GM19467 (cell line): ENCODE measurements around the gene MAP4.
"Not testable (repeated sequence)": the region's sequence is repeated elsewhere in the genome, so short reads cannot be mapped to it uniquely, and the experiment has no call there.

Source experiments
- ATAC-seq: cut with Tn5 transposase; IDR thresholded peaks from one replicate; pipeline ENCODE4 v1.9.1; 2021; ENCODE audit warnings: mild to moderate bottlenecking, moderate library complexity; ENCODE audit not compliant: unreplicated experiment

The MAP4 gene

DNA sequence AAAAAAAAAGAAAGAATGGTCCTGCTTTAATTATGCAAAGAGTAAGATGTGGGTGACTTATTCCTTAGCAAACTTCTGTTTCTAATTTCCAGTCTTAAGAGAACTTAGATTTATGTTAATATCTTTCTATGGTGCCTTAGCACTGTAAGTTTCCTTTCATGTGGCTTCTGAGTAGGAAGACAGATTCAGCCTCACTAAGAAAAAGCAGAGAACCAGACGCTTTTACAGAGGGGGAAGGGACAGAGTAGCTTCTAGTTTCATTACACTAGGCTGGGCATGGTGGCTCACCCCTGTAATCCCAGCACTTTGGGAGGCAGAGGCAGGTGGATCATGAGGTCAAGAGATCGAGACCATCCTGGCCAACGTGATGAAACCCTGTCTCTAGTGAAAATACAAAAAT is 118.3 kb downstream of the MAP4 start:
- no peak for ATAC-seq

DNA sequence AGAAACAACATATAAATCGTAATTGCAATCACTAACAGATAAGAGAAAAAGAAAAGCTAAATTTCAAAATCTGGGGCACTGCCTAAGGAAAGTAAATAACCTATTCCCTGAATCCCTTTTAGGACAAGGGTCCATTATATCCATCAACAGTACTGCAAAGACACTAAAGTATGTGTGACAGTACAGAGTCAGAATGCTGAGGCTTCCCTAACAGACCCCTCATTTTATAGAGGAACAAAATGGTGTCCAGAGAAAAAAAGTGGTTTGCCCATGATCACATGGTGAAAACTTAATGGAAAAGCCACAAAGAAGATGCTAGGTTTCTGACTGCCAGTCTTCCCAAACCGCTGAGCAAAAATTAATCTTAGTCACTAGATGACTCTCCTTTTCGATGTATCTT is 119.5 kb downstream of the MAP4 start:
- ATAC-seq: no peak

DNA sequence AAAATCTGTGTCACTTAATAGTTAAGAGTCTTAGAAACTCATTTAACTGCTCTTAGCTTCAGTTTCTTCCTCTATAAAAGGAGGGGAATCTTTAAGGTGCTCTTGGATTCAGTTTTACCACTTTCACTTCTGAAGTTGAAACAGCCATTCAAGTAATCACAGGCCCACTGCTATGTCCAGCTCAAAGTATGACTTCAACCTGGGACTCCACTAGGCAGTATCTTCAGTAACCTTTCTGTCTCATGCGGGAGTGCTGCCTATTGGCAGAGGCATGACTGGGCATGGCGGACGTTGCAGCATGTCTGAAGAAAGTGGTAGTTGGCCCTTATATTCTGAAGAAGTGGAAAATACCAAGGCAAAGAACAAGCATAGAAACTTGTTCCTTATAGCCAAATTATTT is 121.0 kb downstream of the MAP4 start:
- no peak for ATAC-seq

DNA sequence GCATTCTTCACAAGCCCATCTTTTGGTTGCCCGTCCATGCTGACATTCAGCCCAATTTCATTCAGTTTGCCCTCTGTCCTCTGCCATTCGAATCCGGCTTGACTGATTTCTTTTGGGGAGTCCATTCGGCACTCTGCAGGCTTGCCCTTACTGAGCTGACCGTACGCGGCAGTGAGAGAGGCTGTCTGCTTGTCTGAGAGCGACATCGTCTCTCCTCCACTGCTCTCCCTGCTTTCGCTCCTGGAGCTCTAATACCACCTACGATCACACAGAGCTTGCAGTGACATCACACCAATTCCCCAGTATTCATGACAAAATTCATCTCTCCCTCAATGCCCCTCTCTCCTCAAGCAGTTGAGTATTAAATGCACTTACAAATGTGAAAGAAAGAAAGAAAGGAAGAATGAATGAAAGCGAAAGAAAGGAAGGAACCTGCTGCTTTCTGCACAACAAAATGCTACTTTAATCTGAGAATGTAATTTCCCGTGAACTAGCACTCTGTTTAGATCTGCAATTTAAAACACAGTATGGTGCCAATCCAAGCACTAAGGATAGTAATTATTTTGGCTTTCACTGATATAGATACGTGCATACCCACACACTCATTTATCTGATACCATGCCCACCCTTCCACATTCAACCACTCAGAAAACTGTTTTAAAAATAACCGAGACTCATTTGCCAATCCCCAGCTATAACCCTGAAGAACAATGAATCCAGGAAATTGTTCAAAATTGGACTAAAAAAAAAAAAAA is 123.8 kb downstream of the MAP4 start:
- ATAC-seq: no peak

DNA sequence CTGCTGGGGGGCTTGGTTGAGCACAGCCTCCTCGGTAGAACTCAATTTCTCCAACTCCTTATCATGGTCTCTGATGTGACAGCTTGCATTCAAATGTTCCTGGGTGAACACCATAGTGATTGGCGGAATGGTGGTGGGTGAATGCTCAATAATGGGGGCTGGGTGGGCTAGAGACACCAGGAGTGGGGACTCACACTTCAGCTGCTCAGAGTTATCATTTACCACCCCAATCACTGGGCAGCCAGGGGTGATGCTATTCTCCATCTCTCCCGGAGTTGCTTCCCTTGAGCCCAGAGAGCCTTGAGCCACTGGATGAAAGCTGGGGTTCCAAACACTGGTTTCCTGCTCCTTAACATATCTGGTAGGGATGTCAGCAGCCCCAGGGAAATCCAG is 124.6 kb downstream of the MAP4 start:
- ATAC-seq: no peak

DNA sequence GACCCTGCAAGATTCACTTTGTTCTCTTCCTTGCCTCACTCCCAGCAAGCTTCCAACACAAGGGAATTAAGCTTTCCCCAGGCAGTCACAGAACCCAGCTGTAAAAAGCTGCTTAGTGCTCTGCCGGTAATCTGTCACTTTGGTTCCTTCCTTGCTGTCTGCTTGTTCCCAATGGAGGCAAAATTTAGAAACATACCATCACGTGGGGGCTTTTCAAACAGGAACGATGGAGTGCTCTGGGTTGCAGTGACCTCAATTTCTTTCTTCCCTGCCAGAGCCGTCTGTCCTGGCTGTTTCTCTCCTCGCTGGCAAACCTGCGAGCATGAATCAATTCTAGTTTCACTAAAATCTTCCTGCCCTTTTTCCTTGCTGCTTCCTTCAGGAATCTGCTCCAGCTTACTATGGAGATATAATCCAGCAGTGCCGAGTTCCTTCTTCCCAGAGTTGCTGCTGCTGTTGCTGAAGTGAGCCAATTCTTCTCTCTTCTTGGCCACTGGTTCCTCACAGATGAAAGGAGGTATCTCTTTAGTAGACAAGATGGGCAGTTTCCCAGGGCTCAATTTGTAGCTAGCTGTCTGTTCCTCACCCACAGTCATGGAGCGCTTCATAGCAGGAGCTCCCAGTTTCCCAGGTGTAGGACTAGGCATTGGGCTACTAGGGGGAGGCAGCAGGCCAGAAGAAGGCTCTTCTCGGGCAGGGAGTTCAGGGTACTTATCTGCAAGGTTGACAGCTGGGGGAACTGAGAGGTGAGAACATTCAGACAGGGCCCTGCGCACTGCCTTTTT is 125.2 kb downstream of the MAP4 start:
- no peak for ATAC-seq

DNA sequence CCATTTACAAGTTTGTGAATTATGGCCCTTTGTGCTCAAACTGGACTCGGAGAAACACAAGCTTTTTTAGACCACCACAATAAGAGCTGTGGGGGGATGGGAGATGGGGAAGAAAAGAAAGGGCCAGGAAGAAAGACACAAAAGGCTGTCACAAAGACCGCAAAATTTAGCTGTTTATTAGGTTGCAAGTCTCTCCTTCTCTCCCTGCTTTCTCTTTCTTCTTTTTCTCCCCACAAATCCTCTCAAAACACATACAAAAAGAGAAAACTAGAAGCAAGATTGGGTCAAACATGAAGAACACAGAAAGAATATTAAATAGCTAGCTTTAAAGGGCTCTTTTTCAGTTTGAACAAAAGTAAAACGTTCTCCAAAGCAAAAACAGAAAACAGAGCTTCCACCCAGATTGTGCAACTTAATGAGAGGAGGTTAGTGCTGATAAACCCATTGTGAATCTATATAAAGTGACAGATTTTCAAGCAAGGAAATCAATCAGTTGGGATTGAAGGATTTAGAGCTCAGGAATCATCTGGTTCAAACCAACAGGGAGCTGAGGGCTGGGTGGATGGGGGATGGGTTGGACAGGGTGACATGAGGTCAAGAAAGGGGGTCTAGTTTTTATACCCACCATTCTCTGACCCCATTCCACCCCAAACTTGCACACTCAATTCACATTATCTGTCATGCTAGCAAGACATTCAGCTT is 125.9 kb downstream of the MAP4 start:
- ATAC-seq: no peak

DNA sequence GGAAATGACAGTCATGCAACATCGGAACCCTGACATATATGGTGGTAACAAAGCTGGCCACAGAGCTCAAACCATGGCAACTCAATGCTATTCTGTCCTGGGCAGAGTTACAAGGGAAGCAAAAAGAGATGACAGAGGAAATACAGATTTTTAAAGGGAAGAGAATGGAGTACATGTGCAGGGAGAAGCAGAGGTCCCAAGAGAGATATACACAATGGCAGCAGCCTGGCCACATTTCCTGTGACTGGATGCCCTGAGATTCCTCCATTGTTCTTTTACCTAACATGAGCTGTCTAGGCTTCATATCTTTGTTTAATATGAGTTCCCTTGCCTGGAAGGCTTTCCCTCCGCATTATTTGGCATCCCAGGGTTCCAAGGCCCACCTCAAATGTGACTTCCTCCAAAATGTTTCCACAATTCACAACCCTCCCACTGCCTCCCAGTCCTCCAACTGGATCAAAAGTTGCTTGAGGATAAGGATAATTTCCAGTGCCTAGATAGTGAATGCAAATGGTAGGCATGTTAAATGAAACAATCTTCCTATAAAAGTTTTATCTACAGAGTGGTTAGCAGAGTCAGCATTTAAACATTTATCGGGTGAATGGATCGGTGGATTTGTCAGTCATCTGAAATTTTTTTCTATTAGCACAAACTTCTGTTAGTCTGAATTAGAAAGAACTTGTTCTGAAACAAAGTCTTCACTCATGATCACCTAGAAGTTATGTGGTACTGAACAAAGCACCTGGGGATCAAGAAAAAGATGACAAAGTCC is 127.0 kb downstream of the MAP4 start:
- ATAC-seq: no peak

DNA sequence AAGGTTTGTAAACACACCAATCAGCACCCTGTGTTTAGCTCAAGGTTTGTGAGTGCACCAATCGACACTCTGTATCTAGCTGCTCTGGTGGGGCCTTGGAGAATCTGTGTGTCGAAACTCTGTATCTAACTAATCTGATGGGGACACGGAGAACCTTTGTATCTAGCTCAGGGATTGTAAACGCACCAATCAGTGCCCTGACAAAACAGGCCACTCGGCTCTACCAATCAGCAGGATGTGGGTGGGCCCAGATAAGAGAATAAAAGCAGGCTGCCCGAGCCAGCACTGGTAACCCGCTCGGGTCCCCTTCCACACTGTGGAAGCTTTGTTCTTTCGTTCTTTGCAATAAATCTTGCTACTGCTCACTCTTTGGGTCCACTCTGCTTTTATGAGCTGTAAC is 128.2 kb downstream of the MAP4 start:
- ATAC-seq: not testable (repeated sequence)

DNA sequence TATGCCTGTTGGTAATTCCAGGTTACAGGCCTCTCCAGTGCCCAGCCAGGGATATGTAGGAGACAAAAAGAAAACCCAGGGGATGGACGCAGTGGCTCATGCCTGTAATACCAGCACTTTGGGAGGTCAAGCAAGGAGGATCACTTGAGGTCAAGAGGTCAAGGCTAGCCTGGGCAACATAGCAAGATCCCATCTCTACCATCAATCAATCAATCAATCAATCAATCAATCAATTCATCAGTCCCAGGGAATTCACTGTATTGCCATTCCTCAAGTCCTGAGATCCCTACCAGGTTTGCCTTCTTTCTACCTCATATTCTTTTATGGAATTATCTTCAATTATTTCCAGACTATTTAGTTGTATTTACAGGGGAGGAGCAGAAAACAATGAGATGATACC is 131.0 kb downstream of the MAP4 start:
- ATAC-seq: no peak

DNA sequence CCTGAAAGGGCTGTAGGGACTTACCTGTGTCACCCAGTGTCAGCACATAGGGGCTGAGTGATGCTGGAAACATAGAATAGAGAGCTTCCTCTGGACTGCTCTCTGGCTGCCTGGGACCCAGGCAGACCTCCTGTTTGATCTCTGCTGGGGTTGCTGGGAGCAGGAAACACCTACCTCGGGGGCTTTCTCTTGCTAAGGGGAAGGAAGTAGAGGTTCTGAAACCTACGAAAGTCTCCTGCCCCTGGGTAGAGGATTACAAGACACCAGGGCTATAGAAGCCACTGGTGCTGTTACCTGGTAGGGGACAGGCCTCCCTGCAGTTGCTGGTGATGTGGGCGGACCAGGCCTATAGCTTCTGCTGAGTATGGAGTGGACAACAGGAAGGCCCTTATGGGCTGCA is 131.6 kb downstream of the MAP4 start:
- ATAC-seq: no peak

DNA sequence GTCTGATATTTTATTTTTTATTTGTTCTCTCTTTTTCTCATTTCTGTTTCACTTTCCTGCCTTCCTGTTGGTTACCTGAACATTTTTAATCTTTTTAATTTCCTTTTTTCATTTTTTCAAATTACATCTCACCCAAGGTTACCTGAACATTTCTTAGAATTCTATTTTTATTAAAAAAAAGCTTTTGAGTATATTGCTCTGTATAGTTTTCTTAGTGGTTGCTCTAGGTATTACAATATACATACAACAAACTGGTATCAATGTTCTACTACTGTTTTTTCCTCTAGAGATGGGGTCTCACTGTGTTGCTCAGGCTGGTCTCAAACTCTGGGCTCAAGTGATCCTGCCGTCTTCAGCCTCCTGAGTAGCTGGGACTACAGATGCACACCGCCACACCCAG is 133.9 kb downstream of the MAP4 start:
- ATAC-seq: no peak

DNA sequence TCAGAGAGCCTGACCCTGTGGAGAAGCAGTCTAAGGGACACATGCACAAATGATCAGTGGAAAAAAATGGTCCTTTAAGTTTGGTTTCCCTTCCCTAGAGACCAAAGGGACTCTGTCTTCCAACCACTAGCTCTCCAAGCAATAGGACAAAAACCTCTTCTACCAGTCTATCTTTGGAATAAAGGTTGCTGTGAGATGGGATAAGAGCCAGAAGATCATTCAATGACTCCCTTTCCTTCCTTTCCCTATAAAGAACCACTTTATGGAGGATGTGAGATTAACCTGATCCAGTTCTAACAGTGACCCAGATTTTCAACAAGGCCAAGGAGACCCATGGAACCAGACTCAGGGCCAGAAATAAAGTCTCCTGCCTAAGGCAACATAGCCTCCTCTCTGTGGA is 138.5 kb downstream of the MAP4 start:
- ATAC-seq: no peak

DNA sequence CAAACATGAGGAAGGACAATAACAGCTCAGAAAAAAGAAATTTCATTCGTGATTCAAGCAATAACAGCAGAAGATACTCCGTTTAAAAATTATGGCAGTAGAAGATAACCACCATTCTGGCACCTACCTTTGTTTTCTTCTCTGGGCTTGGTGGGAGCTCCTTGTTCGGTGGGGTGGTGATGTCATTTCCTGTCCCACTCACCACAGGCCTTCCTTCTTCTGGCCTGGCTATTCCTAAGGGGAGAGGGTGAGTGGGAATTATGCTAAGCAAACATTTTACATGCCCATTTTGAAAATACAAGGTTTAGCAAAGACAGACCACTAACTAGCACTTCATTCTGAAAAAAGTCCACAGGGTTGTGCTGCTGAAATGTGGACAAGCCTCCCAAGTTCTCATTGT is 138.9 kb downstream of the MAP4 start:
- no peak for ATAC-seq

DNA sequence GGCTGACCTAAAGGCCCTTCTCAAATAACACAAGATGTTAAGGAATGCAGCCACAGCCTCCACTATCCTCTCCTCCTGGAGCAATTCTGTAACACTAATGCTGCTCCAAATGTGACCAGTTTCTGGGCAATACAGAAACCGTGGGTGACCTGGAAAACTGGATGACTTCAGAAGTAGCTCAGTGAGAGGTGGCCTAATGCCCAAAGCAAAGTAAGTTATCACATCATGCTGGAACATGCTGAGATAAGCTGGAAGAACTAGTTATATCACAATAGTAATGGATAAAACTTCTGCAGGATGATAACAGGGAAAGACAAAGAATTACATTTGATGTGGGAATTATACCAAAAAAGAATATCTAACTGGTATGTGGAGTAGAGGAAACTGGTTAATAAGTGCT is 141.3 kb downstream of the MAP4 start:
- no peak for ATAC-seq

DNA sequence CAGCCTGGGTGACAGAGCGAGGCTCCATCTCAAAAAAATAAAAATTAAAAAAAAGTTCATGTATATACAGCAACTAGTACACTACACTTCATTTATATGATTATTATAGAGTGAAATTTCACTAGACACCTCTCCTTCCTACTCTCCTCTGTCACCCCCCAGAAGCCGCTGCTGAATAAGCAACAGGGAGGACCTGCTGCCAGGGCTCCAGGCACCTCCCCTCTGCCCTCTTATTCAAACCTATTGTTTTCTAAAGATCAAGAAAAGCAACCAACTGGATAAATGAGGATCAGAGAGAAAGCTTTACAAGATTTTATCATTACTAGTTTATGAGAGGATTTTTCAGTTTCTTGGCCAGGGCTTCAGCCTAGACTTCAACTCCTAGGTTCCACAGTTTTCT is 141.8 kb downstream of the MAP4 start:
- ATAC-seq: no peak

DNA sequence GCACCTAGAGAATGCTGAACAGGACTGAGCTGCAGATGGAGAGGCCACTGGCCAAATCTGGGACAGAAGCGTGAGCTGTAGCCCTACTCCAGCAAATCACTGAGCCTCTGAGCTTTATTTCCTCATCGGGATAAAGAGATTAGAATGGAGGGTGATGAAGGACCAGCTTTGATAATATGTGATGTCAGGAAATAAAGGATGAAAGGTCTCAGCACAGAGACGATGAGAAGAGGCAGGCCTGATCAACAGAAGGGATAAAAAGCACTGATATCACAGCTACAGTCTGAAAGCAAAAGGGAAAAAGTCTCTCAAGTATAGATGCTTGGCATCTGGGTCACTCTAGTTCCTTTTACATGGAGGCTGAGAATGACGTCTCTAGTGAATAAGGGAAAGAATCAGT is 143.3 kb downstream of the MAP4 start:
- no peak for ATAC-seq

DNA sequence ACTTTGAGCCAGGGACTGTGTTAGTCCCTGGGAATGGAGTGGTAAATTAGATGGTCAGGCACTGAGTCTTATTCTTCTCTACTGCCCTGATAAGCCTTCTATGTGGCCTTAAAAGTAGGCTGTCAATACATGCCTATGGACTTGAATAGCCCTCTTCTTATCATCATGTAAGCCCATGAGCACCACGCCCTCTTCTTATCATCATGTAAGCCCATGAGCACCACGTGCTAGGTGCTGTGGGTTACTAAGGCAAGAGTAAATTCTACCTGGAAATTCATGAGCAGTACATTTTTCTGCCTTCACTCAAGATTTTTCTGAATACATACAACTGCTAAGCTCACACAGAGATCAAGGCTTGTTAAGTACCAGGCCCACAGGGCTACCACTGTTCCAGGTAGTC is 144.8 kb downstream of the MAP4 start:
- ATAC-seq: no peak

DNA sequence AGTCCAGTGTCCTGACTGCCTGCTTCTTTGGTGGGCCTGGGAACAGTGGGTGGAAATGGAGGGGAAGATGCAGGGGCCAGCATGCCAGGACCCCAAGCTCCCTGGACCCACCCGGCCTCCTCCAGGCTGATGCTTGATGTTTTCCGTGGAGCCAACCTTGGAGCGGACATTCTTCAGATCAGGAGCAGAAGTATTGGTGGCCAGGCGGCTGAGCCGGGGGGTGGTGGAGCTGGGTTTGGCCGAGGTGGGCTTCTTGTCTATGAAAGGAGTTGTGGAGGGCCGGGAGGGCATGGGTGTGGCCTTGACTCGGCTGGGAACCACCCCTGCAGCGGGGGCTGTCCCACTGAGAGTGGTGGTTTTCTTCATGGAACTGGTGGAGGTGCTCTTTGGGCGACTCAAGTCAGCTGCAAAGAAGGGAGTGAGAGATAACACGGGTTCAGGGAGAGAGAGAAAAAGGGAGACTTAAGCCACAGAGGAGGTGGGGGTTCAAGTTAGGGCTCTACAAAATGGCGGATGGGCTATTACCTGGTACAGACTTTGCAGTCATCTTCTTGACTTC is 145.4 kb downstream of the MAP4 start:
- ATAC-seq: no peak

DNA sequence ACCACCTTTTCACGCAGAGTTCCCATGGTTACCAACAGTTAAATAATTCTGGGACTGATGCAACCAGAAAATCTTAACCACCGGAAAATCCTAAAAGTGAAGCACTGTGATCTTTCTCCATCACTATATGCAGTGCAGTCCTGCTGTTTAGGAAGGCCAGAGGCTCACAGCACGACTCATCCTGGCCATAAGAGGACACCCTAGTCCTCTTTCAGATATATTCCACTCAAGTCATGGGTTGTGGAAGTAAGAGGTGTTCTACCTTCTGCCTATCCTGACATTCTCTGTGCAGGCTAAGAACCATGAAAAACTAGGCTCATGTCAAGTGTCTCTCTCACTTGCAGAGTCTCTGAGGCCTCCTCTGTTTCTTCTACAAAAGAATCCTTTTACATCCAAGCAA is 146.1 kb downstream of the MAP4 start:
- no peak for ATAC-seq

DNA sequence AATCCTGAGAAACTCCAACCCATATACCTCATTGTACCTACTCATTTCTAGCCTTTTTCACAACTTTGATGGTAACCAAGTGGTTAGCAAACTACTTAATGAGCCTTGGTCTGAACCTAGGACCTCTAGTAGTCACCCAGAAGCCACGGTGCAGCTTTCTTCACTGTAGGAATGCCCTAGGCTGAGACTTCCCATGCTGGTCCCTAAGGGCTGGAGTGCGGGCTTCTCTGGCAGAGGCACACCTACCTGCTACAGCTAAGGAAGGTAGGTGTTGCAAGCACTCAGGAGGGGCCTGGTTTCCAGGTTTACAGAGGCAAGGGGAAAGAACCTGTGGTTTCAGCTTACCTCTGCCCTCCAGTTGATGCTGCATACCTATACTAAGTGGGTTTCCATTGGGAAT is 147.9 kb downstream of the MAP4 start:
- ATAC-seq: no peak
